Activated naive CD4-positive, alpha-beta T cell treated with anti-CD3 and anti-CD28 coated beads, Interleukin-2, amount 10 ng/mL, durations not matched to agents 7 days and 5 days (primary cell): ENCODE data around the gene PITRM1.
A peak's percentile ranks its signal among the peaks of the same experiment; 100 is the strongest.
"Not testable (repeated sequence)": the region's sequence is repeated elsewhere in the genome, so short reads cannot be mapped to it uniquely, and the experiment has no call there.

Source experiments
- CTCF ChIA-PET: fragments of 350-600 bp; sonication (Branson Sonifier 250); formaldehyde crosslinking; loops from one replicate; lab custom pipeline; 2021; ENCODE audit warnings: antibody characterized with exemption; lab: Charles Lee
- DNase-seq: peaks from one replicate; pipeline ENCODE4 v3.0.0-alpha.2; 2020
- H3K27ac Mint-ChIP-seq: one replicate; pipeline ENCODE4 v1.8.0; 2021; ENCODE audit warnings: mild to moderate bottlenecking, moderate library complexity, mixed read lengths
- H3K27me3 Mint-ChIP-seq: one replicate; pipeline ENCODE4 v1.8.0; 2021; ENCODE audit warnings: mild to moderate bottlenecking, mixed read lengths
- H3K36me3 Mint-ChIP-seq: one replicate; pipeline ENCODE4 v1.8.0; 2021; ENCODE audit warnings: mixed read lengths
- H3K4me1 Mint-ChIP-seq: one replicate; pipeline ENCODE4 v1.8.0; 2021; ENCODE audit warnings: mixed read lengths
- H3K4me3 Mint-ChIP-seq: one replicate; pipeline ENCODE4 v1.8.0; 2021; ENCODE audit warnings: mild to moderate bottlenecking, moderate library complexity, mixed read lengths
- H3K9me3 Mint-ChIP-seq: one replicate; pipeline ENCODE4 v1.8.0; 2021; ENCODE audit warnings: mixed read lengths

The PITRM1 gene

GRCh38 chr10:3106328-3106727, 66.3 kb downstream of the PITRM1 start:
- H3K4me1 Mint-ChIP-seq, CTCF ChIA-PET, H3K27me3 Mint-ChIP-seq, DNase-seq, H3K9me3 Mint-ChIP-seq, H3K4me3 Mint-ChIP-seq, H3K27ac Mint-ChIP-seq: not testable (repeated sequence)
- H3K36me3 Mint-ChIP-seq, result peaks cover 59% of the 10 kb centered on the region

DNA sequence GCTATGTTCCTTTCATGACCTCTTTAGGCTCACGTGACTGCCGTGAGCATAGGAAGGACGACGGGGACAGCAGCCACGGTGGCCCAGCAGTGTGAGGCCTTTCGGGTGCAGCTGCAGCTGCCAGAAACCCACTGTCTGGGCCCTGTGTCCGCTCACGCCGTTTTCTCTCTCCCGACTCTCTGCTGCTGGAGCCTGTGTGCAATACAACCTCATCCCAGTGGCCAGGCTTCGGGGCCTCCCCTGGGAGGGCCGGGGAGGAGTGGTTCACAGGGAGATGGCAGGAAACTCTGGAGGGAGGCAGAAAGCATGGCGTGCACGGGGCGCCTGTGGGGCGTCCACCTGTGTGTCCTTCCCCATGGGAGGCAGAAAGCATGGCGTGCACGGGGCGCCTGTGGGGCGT, 66.7 kb downstream of the PITRM1 start:
- Mint-ChIP-seq H3K27me3 (no peaks in the 10 kb centered on the region), H3K36me3 (peaks cover 60% of the 10 kb centered on the region), H3K9me3 (no peaks in the 10 kb centered on the region), H3K27ac (peak overlapping the region; percentile 62), H3K4me3 (no peak overlapping the region), H3K4me1 (no peaks in the 10 kb centered on the region)
- CTCF ChIA-PET, result no interaction called here
- DNase-seq, result no peak

DNA sequence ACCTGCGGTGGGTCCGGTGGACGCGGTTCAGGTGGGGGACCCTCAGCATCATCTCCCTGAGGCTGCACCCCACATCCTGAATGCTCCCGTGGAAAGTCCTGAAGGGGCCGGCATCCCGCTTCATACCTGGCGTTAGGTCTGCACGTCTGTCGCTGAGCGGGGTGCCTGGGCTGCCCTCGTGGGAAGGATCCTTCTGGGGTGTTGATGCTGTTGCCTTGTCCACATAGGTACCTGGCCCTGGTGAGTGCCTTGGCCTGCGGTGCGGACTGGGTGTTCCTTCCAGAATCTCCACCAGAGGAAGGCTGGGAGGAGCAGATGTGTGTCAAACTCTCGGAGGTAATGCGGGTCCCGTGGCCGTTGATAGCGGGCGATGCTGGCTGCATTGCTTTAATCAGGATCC, 67.4 kb downstream of the PITRM1 start:
- Mint-ChIP-seq H3K4me1 (no peaks in the 10 kb centered on the region), H3K36me3 (peaks cover 59% of the 10 kb centered on the region)
- DNase-seq, result no peak

DNA sequence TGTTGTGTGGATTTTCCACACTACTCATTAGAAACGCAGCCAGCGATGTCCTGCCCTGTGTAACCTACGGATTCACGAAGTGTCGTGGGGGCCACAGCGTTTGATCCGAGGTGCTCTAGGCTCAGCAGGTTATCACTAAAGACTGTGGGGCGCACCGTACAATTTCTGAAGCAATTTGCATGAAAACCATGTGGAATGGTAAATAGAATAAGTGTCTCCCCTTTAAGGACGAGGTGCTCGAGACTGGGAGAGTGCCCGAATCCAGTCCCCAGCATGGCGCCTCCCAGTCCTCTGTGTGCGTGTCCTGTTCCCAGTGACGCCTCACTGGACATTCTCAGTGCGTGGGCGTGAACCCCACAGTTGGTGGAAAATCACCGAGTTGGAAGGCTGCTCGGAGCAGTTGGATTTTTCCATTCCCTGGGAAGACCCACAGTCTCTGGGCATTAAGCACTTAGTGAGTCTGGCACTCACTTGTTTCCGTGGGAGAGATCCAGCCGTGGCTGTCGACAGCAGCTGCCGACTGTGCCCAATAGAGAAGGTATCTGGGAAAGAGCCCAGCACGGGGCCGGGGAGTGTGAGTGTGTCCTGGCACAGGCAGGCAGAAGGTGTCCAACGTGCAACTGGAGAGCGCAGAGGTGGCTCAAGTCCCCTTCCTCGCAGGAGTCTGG, 68.2 kb downstream of the PITRM1 start:
- Mint-ChIP-seq H3K27me3 (no peaks in the 10 kb centered on the region), H3K4me1 (no peaks in the 10 kb centered on the region), H3K27ac (no peak overlapping the region), H3K9me3 (no peaks in the 10 kb centered on the region), H3K4me3 (no peak overlapping the region), H3K36me3 (peaks cover 61% of the 10 kb centered on the region)
- CTCF ChIA-PET, result no interaction called here
- no peak for DNase-seq

More for the DNA sequence above, 67.4 kb downstream of the PITRM1 start:
- Mint-ChIP-seq H3K27me3 (no peaks in the 10 kb centered on the region), H3K9me3 (no peaks in the 10 kb centered on the region), H3K27ac (no peak overlapping the region), H3K4me3 (no peak overlapping the region)
- CTCF ChIA-PET, result no interaction called here

DNA sequence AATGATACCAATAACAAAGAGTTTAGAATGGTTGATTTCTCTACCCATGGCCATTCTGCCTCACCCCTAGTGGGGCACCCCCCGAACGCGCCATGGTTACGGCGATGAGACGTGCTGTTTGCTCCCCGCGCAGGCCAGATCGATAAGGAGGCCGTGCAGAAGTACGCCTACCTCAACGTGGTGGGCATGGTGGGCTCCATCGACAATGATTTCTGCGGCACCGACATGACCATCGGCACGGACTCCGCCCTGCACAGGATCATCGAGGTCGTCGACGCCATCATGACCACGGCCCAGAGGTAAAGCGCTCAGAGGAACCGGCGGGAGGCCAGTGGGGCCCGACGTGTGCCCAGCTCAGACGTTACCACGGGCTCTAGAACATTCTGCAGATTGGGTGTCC, 68.9 kb downstream of the PITRM1 start:
- H3K27ac Mint-ChIP-seq, result no peak overlapping the region
- CTCF ChIA-PET, result no interaction called here
- no peak overlapping the region for H3K4me3 Mint-ChIP-seq
- no peaks in the 10 kb centered on the region for H3K27me3 Mint-ChIP-seq
- no peak for DNase-seq
- no peaks in the 10 kb centered on the region for H3K9me3 Mint-ChIP-seq
- H3K4me1 Mint-ChIP-seq, result no peaks in the 10 kb centered on the region
- peaks cover 63% of the 10 kb centered on the region for H3K36me3 Mint-ChIP-seq

- no peak for DNase-seq
- Mint-ChIP-seq H3K9me3 (no peaks in the 10 kb centered on the region), H3K36me3 (peaks cover 55% of the 10 kb centered on the region), H3K4me3 (no peak overlapping the region), H3K4me1 (no peaks in the 10 kb centered on the region), H3K27ac (no peak overlapping the region), H3K27me3 (no peaks in the 10 kb centered on the region)
- CTCF ChIA-PET, result no interaction called here
Observed at GRCh38 chr10:3102720-3103427, 69.7 kb downstream of the PITRM1 start.

GRCh38 chr10:3100856-3101640, 71.5 kb downstream of the PITRM1 start:
- no peak for DNase-seq
- H3K9me3 Mint-ChIP-seq, result no peaks in the 10 kb centered on the region
- H3K4me1 Mint-ChIP-seq, result peaks cover 8% of the 10 kb centered on the region
- peaks cover 49% of the 10 kb centered on the region for H3K36me3 Mint-ChIP-seq
- no peak overlapping the region for H3K4me3 Mint-ChIP-seq
- H3K27ac Mint-ChIP-seq, result no peak overlapping the region
- CTCF ChIA-PET, result no interaction called here
- no peaks in the 10 kb centered on the region for H3K27me3 Mint-ChIP-seq

GRCh38 chr10:3100093-3100792, 72.3 kb downstream of the PITRM1 start:
- Mint-ChIP-seq H3K36me3 (peaks cover 48% of the 10 kb centered on the region), H3K27ac (no peak overlapping the region), H3K27me3 (no peaks in the 10 kb centered on the region), H3K4me1 (peaks cover 16% of the 10 kb centered on the region), H3K4me3 (no peak overlapping the region), H3K9me3 (no peaks in the 10 kb centered on the region)
- CTCF ChIA-PET, result no interaction called here
- no peak for DNase-seq

DNA sequence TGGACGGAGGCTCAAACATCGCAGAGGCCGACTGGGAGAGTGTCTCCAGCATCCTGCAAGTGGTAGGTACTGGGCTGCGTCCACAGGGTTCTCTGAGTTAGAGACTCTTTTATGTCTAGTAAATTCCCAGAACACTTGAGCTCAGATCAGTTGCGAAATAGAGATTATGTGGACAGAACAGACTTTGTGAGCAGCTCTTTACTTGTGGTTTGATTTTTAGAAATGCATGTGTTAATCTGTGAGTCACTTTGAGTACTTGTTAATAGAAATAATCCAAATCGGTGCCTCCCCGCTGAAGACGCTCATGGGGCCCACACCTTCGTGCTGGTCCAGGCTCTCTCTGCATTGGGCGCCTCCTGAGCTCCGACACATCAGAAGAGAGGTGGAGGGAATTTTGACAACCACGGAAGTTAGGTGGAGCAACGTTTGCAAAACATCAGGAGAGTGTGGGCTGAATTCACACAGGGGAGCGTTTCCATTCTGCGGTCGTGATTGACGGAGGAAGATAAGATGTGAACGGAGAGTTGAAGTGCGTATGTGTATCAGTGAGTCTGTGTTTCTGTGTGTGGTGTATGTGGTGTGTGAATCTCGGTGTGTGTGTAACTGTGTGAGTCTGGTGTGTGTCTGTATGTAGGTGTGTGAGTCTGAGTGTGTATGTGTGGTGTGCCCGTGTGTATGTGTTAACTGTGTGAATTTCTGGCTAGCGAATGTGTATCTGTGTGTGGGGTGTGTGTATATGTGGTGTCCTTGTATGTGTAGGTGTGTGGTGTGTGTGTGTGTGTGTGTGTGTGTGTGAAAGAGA, 73.1 kb downstream of the PITRM1 start:
- Mint-ChIP-seq H3K4me3 (no peak overlapping the region), H3K9me3 (no peaks in the 10 kb centered on the region), H3K4me1 (peaks cover 24% of the 10 kb centered on the region), H3K27me3 (no peaks in the 10 kb centered on the region), H3K27ac (no peak overlapping the region), H3K36me3 (peaks cover 52% of the 10 kb centered on the region)
- DNase-seq, result no peak
- CTCF ChIA-PET, result no interaction called here

GRCh38 chr10:3098689-3099088, 73.9 kb downstream of the PITRM1 start:
- no peak overlapping the region for H3K4me3 Mint-ChIP-seq
- DNase-seq, result no peak
- no peak overlapping the region for H3K27ac Mint-ChIP-seq
- H3K36me3 Mint-ChIP-seq, result peaks cover 57% of the 10 kb centered on the region
- H3K9me3 Mint-ChIP-seq, result no peaks in the 10 kb centered on the region
- peaks cover 32% of the 10 kb centered on the region for H3K4me1 Mint-ChIP-seq
- CTCF ChIA-PET, result no interaction called here
- H3K27me3 Mint-ChIP-seq, result no peaks in the 10 kb centered on the region

- peaks cover 45% of the 10 kb centered on the region for H3K4me1 Mint-ChIP-seq
- no peak for DNase-seq
- H3K27me3 Mint-ChIP-seq, result no peaks in the 10 kb centered on the region
- no peaks in the 10 kb centered on the region for H3K9me3 Mint-ChIP-seq
- CTCF ChIA-PET, result no interaction called here
- H3K4me3 Mint-ChIP-seq, result no peak overlapping the region
- H3K36me3 Mint-ChIP-seq, result peaks cover 59% of the 10 kb centered on the region
- peak overlapping the region; percentile 67 for H3K27ac Mint-ChIP-seq
Observed at GRCh38 chr10:3097160-3097559, 75.4 kb downstream of the PITRM1 start.

GRCh38 chr10:3096149-3096548, 76.4 kb downstream of the PITRM1 start:
- H3K27ac Mint-ChIP-seq, result peak overlapping the region; percentile 91
- no peak overlapping the region for H3K4me3 Mint-ChIP-seq

GRCh38 chr10:3095373-3096139, 77.0 kb downstream of the PITRM1 start:
- Mint-ChIP-seq H3K36me3 (peaks cover 61% of the 10 kb centered on the region), H3K27ac (peak overlapping the region; percentile 91), H3K4me3 (peak overlapping the region; percentile 20), H3K9me3 (no peaks in the 10 kb centered on the region), H3K4me1 (peaks cover 59% of the 10 kb centered on the region), H3K27me3 (no peaks in the 10 kb centered on the region)
- CTCF ChIA-PET, result no interaction called here
- DNase-seq, result peak; percentile 55

More at GRCh38 chr10:3096149-3096548, 76.4 kb downstream of the PITRM1 start:
- CTCF ChIA-PET, result no interaction called here
- H3K9me3 Mint-ChIP-seq, result no peaks in the 10 kb centered on the region
- no peak for DNase-seq
- peaks cover 53% of the 10 kb centered on the region for H3K4me1 Mint-ChIP-seq
- no peaks in the 10 kb centered on the region for H3K27me3 Mint-ChIP-seq
- H3K36me3 Mint-ChIP-seq, result peaks cover 59% of the 10 kb centered on the region
